HL-60 (cell line): ENCODE measurements around the gene TCF3.

Experiments
- GABPA ChIP-seq: IDR thresholded peaks from 2 replicates; pipeline ENCODE4 v1.6.1; 2012; ENCODE audit warnings: low read depth
- POLR2AphosphoS5 ChIP-seq: IDR thresholded peaks from 2 replicates; pipeline ENCODE4 v1.6.1; 2012; ENCODE audit warnings: low read depth
- REST ChIP-seq: IDR thresholded peaks from 2 replicates; pipeline ENCODE4 v1.6.1; 2012; ENCODE audit warnings: low read depth; ENCODE audit not compliant: insufficient replicate concordance
- SPI1 ChIP-seq: IDR thresholded peaks from 2 replicates; pipeline ENCODE4 v1.6.1; 2012; ENCODE audit warnings: low read depth, mild to moderate bottlenecking, borderline replicate concordance
- TF ChIP-seq, protein P1 (sequence below): IDR thresholded peaks from one replicate; pipeline ENCODE4 v1.5.1; 2011; ENCODE audit warnings: low read length, control low read depth, inconsistent platforms; ENCODE audit not compliant: insufficient read depth

DNA sequence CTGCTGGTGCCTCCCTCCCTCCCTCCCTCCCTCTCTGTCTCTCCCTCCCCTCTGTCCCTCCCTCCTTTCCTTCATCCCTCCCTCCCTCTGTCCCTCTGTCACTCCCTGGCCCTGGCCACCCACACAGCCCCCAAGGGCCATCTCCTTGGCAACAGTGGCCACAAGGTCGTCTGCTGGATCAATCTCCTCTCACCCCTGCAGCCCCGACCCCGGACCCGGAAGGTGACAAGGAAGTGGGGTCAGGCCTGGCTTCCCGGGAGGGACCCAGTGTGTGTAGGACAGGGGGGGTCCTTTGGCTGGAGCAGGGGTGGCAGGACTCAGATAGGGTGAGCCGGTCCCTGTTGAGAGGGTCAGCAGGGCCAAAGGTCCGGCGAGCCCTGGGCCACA lies 21.9 kb upstream of the TCF3 start:
- TF ChIP-seq, protein P1, sequence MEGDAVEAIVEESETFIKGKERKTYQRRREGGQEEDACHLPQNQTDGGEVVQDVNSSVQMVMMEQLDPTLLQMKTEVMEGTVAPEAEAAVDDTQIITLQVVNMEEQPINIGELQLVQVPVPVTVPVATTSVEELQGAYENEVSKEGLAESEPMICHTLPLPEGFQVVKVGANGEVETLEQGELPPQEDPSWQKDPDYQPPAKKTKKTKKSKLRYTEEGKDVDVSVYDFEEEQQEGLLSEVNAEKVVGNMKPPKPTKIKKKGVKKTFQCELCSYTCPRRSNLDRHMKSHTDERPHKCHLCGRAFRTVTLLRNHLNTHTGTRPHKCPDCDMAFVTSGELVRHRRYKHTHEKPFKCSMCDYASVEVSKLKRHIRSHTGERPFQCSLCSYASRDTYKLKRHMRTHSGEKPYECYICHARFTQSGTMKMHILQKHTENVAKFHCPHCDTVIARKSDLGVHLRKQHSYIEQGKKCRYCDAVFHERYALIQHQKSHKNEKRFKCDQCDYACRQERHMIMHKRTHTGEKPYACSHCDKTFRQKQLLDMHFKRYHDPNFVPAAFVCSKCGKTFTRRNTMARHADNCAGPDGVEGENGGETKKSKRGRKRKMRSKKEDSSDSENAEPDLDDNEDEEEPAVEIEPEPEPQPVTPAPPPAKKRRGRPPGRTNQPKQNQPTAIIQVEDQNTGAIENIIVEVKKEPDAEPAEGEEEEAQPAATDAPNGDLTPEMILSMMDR, result no peak
- TF ChIP-seq POLR2AphosphoS5, result no peak
- no peak for TF ChIP-seq GABPA
- no peak for TF ChIP-seq REST
- TF ChIP-seq SPI1, result no peak
